Thoracic aorta (tissue), 2 donors: ENCODE results near the gene MAP3K14. TPM values are rescaled to one million over a fixed set of nuclear protein-coding genes. Genes with fewer than 3 reads are reported as not detected.

Source experiments
- ATAC-seq: fragments of 150-250 bp; one replicate; pipeline ENCODE4 v1.8.0; 2017; ENCODE audit warnings: low read depth; ENCODE audit not compliant: insufficient number of reproducible peaks, low FRiP score
- DNase-seq: peaks from one replicate; pipeline ENCODE4 v3.0.0-alpha.2; 2020; ENCODE audit warnings: low spot score
- H3K27ac ChIP-seq, 2 donors: fragments of 200-600 bp; sonication (generic); 1 replicate in 1 of 2; 2 replicates in 1 of 2; pipeline ENCODE4 v1.5.1; 2016; ENCODE audit warnings: mild to moderate bottlenecking in 2 of 2, moderate library complexity in 2 of 2
- H3K27me3 ChIP-seq: fragments of 200-600 bp; sonication (generic); replicated peaks from 2 replicates; pipeline ENCODE4 v1.6.0; 2016; ENCODE audit warnings: mild to moderate bottlenecking; ENCODE audit not compliant: insufficient read depth
- H3K36me3 ChIP-seq: fragments of 200-600 bp; sonication (generic); one replicate; pipeline ENCODE4 v1.5.1; 2016
- H3K4me1 ChIP-seq, 2 donors: fragments of 200-600 bp; sonication (generic); 1 replicate in 1 of 2; 2 replicates in 1 of 2; pipeline versions ENCODE4 v1.5.1 to v1.6.0; 2016; ENCODE audit warnings: low read depth in 2 of 2, mild to moderate bottlenecking in 1 of 2; ENCODE audit not compliant: control insufficient read depth in 1 of 2
- H3K4me3 ChIP-seq: fragments of 200-600 bp; sonication (generic); 2 replicates; pipeline ENCODE4 v1.5.1; 2016; ENCODE audit warnings: mild to moderate bottlenecking
- H3K9me3 ChIP-seq: fragments of 200-600 bp; sonication (generic); 2 replicates; pipeline ENCODE4 v1.5.1; 2016
- total RNA-seq, 2 donors: library from RNA; depleted of rRNA; stranded (reverse); fragments of >200 nt; gene quantifications; one replicate each; pipeline versions ENCODE4 v1.1.0 to v1.2.3, GENCODE V29; 2016
- TF ChIP-seq, protein P1 (sequence below): fragments of 200-600 bp; sonication (generic); IDR thresholded peaks from one replicate; pipeline ENCODE4 v1.5.1; 2019; ENCODE audit warnings: antibody characterized with exemption

Gene MAP3K14
- total RNA-seq, 2 donors from 2014 or later = 10.1 to 10.7 TPM

DNA sequence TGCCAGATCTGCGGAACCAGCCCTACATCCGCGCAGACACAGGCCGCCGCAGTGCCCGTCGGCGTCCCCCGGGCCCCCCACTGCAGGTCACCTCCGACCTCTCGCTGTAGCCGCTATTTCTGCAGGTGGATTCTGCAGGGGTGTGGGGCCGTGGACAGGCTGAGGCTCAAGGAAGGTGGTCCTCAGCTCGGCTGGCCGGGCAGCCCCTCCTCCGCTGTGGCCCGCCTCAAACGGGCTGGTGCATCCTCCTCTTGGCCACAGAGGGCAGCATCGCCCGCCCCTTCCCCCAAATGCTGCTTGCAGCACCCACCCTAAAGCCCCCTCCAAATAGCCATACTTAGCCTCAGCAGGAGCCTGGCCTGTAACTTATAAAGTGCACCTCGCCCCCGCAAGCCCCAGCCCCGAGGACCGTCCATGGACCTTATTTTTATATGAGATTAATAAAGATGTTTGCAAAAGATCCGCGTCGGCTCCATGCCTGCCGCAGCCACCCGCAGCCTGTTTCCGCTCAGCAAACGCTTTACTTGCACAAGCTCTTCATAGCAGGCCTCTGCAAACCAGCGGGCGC is 69.9 kb downstream of the MAP3K14 start:
- Histone ChIP-seq H3K27ac (no peak overlapping the region), H3K4me1 (peaks cover 11 to 20% of the 10 kb centered on the region in 2 donors), H3K4me3 (peak overlapping the region; percentile 75), H3K9me3 (no peaks in the 10 kb centered on the region), H3K36me3 (no peaks in the 10 kb centered on the region), H3K27me3 (no peaks in the 10 kb centered on the region)
- TF ChIP-seq, protein P1, sequence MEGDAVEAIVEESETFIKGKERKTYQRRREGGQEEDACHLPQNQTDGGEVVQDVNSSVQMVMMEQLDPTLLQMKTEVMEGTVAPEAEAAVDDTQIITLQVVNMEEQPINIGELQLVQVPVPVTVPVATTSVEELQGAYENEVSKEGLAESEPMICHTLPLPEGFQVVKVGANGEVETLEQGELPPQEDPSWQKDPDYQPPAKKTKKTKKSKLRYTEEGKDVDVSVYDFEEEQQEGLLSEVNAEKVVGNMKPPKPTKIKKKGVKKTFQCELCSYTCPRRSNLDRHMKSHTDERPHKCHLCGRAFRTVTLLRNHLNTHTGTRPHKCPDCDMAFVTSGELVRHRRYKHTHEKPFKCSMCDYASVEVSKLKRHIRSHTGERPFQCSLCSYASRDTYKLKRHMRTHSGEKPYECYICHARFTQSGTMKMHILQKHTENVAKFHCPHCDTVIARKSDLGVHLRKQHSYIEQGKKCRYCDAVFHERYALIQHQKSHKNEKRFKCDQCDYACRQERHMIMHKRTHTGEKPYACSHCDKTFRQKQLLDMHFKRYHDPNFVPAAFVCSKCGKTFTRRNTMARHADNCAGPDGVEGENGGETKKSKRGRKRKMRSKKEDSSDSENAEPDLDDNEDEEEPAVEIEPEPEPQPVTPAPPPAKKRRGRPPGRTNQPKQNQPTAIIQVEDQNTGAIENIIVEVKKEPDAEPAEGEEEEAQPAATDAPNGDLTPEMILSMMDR = peak; percentile 23
- ATAC-seq = no peak
- DNase-seq = no peak

DNA sequence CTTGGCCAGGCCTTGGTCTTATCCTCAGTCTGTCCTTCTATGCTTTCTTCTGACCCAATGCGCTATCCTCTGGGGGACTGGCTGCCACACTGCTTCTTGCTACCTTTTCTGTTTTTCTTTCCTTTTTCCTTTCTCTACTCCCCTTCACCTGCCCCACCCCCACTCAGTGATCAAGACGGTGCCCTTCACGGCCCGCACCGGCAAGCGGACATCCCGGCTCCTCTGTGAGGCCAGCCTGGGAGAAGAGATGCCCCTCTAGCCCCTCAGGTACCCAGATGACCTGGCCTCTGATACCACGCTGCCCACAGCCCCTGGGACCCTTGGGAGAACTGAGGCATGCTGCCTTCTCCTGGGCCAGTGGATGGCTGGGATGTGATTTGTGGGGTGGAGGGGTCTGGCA is 70.5 kb downstream of the MAP3K14 start:
- TF ChIP-seq, protein P1 = no peak
- Histone ChIP-seq H3K27me3 (no peaks in the 10 kb centered on the region), H3K4me1 (peaks cover 11 to 22% of the 10 kb centered on the region in 2 donors), H3K9me3 (no peaks in the 10 kb centered on the region), H3K36me3 (no peaks in the 10 kb centered on the region), H3K4me3 (peak overlapping the region; percentile 75), H3K27ac (no peak overlapping the region)
- DNase-seq (no peak), ATAC-seq (no peak)

DNA sequence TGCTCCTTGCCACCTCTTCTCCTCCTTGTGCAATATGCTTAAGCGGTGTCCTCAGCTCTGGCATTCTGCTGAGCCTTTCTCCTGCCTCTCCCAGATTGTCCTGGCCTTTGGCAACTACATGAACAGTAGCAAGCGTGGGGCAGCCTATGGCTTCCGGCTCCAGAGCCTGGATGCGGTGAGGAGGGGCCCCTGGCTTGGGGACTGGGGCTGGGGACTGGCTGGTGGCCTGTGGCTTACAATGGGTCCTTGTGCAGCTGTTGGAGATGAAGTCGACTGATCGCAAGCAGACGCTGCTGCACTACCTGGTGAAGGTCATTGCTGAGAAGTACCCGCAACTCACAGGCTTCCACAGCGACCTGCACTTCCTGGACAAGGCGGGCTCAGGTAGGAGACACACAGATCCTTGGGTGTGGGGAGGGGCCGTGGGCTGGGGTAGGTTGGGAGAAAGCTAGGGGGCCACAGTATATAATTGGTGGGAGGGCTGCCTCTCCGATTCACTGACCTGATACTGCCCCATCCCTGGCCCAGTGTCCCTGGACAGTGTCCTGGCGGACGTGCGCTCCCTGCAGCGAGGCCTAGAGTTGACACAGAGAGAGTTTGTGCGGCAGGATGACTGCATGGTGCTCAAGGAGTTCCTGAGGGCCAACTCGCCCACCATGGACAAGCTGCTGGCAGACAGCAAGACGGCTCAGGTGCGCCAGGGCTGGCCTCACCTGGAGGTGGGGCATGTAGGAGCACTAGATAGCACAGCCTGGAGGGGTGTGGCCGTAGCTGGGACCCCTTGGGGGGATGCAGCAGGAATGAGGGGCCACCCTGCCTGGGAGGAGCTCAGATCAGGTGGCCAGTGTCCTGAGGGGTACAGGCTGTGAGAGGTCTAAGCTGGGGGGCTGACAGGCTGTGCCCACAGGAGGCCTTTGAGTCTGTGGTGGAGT is 71.8 kb downstream of the MAP3K14 start:
- TF ChIP-seq, protein P1 = no peak
- H3K36me3 ChIP-seq = no peaks in the 10 kb centered on the region
- DNase-seq = no peak
- no peaks in the 10 kb centered on the region for H3K9me3 ChIP-seq
- H3K27me3 ChIP-seq = no peaks in the 10 kb centered on the region
- peaks cover 11 to 31% of the 10 kb centered on the region in 2 donors for H3K4me1 ChIP-seq
- no peak for ATAC-seq
- no peak overlapping the region for H3K27ac ChIP-seq
- no peak overlapping the region for H3K4me3 ChIP-seq

DNA sequence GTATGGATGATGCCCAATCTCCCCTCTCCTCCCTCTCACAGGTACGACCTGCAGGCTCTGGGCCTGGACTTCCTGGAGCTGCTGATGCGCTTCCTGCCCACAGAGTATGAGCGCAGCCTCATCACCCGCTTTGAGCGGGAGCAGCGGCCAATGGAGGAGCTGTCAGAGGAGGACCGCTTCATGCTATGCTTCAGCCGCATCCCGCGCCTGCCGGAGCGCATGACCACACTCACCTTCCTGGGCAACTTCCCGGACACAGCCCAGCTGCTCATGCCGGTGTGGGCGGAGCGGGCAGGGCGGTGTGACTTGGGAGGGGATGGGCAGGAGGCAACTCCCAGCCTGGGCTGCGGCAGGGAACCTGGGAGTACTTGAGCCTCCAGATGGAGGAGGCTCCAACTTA is 73.1 kb downstream of the MAP3K14 start:
- Histone ChIP-seq H3K9me3 (no peaks in the 10 kb centered on the region), H3K27me3 (no peaks in the 10 kb centered on the region), H3K4me1 (peaks cover 11 to 31% of the 10 kb centered on the region in 2 donors), H3K36me3 (no peaks in the 10 kb centered on the region), H3K4me3 (no peak overlapping the region), H3K27ac (no peak overlapping the region)
- ATAC-seq (no peak), DNase-seq (no peak)
- TF ChIP-seq, protein P1 = no peak

DNA sequence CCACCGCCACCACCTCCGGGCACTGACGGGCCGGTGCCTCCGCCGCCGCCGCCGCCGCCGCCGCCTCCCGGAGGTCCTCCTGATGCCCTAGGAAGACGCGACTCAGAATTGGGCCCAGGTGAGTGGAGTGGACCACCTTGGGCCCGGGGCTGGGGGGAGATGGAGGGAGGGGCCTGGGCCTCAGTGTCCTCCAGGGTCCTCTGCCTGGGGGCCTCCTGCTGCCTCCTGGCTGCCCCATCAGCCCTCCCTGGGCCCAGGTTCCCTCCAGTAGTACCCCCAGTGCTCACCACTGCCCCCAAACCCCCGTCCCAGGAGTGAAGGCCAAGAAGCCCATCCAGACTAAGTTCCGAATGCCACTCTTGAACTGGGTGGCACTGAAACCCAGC is 74.8 kb downstream of the MAP3K14 start:
- DNase-seq (no peak), ATAC-seq (no peak)
- Histone ChIP-seq H3K4me3 (no peak overlapping the region), H3K27me3 (no peaks in the 10 kb centered on the region), H3K9me3 (no peaks in the 10 kb centered on the region), H3K27ac (no peak overlapping the region), H3K4me1 (peaks cover 8 to 19% of the 10 kb centered on the region in 2 donors), H3K36me3 (no peaks in the 10 kb centered on the region)
- TF ChIP-seq, protein P1 = no peak
